Ovary (tissue), 9 donors: ENCODE measurements around the gene CGN. TPM values are rescaled to one million over a fixed set of nuclear protein-coding genes. Genes with fewer than 3 reads are reported as not detected.
"Not testable (repeated sequence)": the region's sequence is repeated elsewhere in the genome, so short reads cannot be mapped to it uniquely, and the experiment has no call there.

ENCODE experiments used
- DNase-seq, 5 donors: peaks; one replicate each; pipeline ENCODE4 v3.0.0-alpha.2; 2019 to 2020
- H3K27ac ChIP-seq, 2 donors: fragments of 200-600 bp; one replicate each; pipeline versions ENCODE4 v1.5.1 to v1.8.0; 2019 to 2022
- H3K27me3 ChIP-seq: fragments of 200-600 bp; one replicate; pipeline ENCODE4 v1.8.0; 2022
- H3K36me3 ChIP-seq: fragments of 200-600 bp; sonication (generic); one replicate; pipeline ENCODE4 v1.5.1; 2019
- H3K4me1 ChIP-seq: one replicate; pipeline ENCODE4 v1.8.1; 2013; ENCODE audit warnings: mild to moderate bottlenecking, moderate library complexity; ENCODE audit not compliant: insufficient read depth
- H3K4me3 ChIP-seq: fragments of 200-600 bp; sonication (generic); one replicate; pipeline ENCODE4 v1.5.1; 2017
- H3K9me3 ChIP-seq, 2 donors: fragments of 200-600 bp in 1 of 2; sonication (generic) in 1 of 2; one replicate each; pipeline versions ENCODE4 v1.5.1 to v1.8.1; 2013 to 2019; ENCODE audit warnings: mild to moderate bottlenecking in 1 of 2, moderate library complexity in 1 of 2
- CTCF ChIP-seq, 3 donors: fragments of 450-650 bp in 2 of 3; fragments of 200-600 bp in 1 of 3; IDR thresholded peaks; one replicate each; pipeline versions ENCODE4 v1.5.1 to v1.8.0; 2016 to 2022; ENCODE audit warnings: antibody characterized with exemption in 3 of 3, mild to moderate bottlenecking in 1 of 3
- EP300 ChIP-seq: sonication (generic); formaldehyde crosslinking; IDR thresholded peaks from one replicate; pipeline ENCODE4 v1.6.1; 2017; ENCODE audit warnings: antibody characterized with exemption
- POLR2A ChIP-seq: fragments of 450-650 bp; IDR thresholded peaks from one replicate; pipeline ENCODE4 v1.6.1; 2017; ENCODE audit warnings: antibody characterized with exemption, mild to moderate bottlenecking, moderate library complexity
- WGBS, 3 donors: extraction: QIAGEN DNeasy Blood & Tissue Kit in 1 of 3; methylation state at CpG; one replicate each; pipeline versions ENCODE4 v1.1.5 to v1.1.7; 2013 to 2017; 5-methylcytosine and 5-hydroxymethylcytosine counted together
- intact Hi-C, 4 donors: fragments of 100-400 bp; cut with DNase I; formaldehyde crosslinking; loops; one replicate each; pipeline versions ENCODE4 v1.11.0 to v1.15.1; 2022 to 2023
- polyA plus RNA-seq, 2 donors: library from polyadenylated mRNA; stranded (reverse); fragments of 200-250 nt in 1 of 2; fragments of 350-450 nt in 1 of 2; fragmentation: Illumina TruSeq in 1 of 2; extraction: RNeasy Lipid Tissue Mini Kit (QIAGEN cat#74804) in 1 of 2; gene quantifications; one replicate each; pipeline ENCODE4 v1.2.3, GENCODE V29; 2013 to 2014
- total RNA-seq, 7 donors: library from RNA; depleted of rRNA in 2 of 7; stranded (reverse); fragments of >200 nt in 2 of 7; fragmentation: NEBNext Ultra II Directional in 3 of 7; extraction: Animal tissue kit (Norgen Biotek cat#: 25700) in 3 of 7; gene quantifications; one replicate each; pipeline versions ENCODE4 v1.1.0 to v1.2.4, GENCODE V29; 2016 to 2023
- donor health status: DM: no; HTN: no; CAD: no; lungs with moderate emphysema.
- donor health status: DM: no; HTN: no; CAD: no.
- donor health status: Bipolar disorder and iron deficiency.
- donor health status: DM: yes; HTN: yes; CAD: no.
- donor health status: DM: no; HTN: no; CAD: no.
- donor health status: DM: yes; HTN: yes; CAD: no.

The CGN gene
- total and polyA plus RNA-seq, 9 donors = 1.0 to 26.8 (median 4.3) TPM

GRCh38 chr1:151518431-151518830, 7.2 kb downstream of the CGN start:
- 93 to 97% (median 97%) methylated on average over 12 of the region's 12 CpGs for WGBS, 3 donors
- Histone ChIP-seq H3K9me3 (no peaks in the 10 kb centered on the region), H3K27me3 (no peaks in the 10 kb centered on the region), H3K4me3 (no peak overlapping the region), H3K36me3 (no peaks in the 10 kb centered on the region), H3K4me1 (peaks cover 7% of the 10 kb centered on the region), H3K27ac (no peak overlapping the region)
- TF ChIP-seq EP300 (no peak), POLR2A (no peak), CTCF (IDR thresholded peaks at IDR 0.05) (no peak)
- intact Hi-C loops = no loop called here
- DNase-seq = no peak

- no peak for TF ChIP-seq CTCF (IDR thresholded peaks at IDR 0.05)
- no peak for TF ChIP-seq EP300
- TF ChIP-seq POLR2A = no peak
- Histone ChIP-seq H3K4me3 (no peak overlapping the region), H3K9me3 (no peaks in the 10 kb centered on the region), H3K4me1 (peaks cover 7% of the 10 kb centered on the region), H3K36me3 (no peaks in the 10 kb centered on the region), H3K27ac (no peak overlapping the region), H3K27me3 (no peaks in the 10 kb centered on the region)
- 96 to 97% (median 96%) methylated on average over 15 of the region's 15 CpGs for whole genome bisulfite sequencing, 3 donors
- intact Hi-C loops = no loop called here
- DNase-seq = no peak
Measured at GRCh38 chr1:151518936-151519335, 7.7 kb downstream of the CGN start.

GRCh38 chr1:151519667-151520066, 8.5 kb downstream of the CGN start:
- 64 to 71% (median 68%) methylated on average over 2 of the region's 2 CpGs for WGBS, 3 donors
- intact Hi-C loops = no loop called here
- Histone ChIP-seq H3K4me3 (no peak overlapping the region), H3K4me1 (peaks cover 7% of the 10 kb centered on the region), H3K9me3 (no peaks in the 10 kb centered on the region), H3K27me3 (no peaks in the 10 kb centered on the region), H3K36me3 (no peaks in the 10 kb centered on the region), H3K27ac (no peak overlapping the region)
- DNase-seq = no peak
- TF ChIP-seq POLR2A (no peak), EP300 (no peak), CTCF (IDR thresholded peaks at IDR 0.05) (no peak)

GRCh38 chr1:151520359-151520758, 9.2 kb downstream of the CGN start:
- Histone ChIP-seq H3K27ac (no peak overlapping the region), H3K27me3 (no peaks in the 10 kb centered on the region), H3K36me3 (no peaks in the 10 kb centered on the region), H3K4me1 (peaks cover 7% of the 10 kb centered on the region), H3K4me3 (no peak overlapping the region), H3K9me3 (no peaks in the 10 kb centered on the region)
- 62 to 84% (median 63%) methylated on average over 4 of the region's 4 CpGs for WGBS, 3 donors
- TF ChIP-seq EP300 (no peak), CTCF (IDR thresholded peaks at IDR 0.05) (no peak), POLR2A (no peak)
- DNase-seq = peak in 4 of 5 donors; percentile 44 to 67 (median 60)
- intact Hi-C loops = no loop called here

- H3K27ac ChIP-seq, DNase-seq, intact Hi-C loops, H3K4me3 ChIP-seq, H3K9me3 ChIP-seq, H3K36me3 ChIP-seq, H3K27me3 ChIP-seq, H3K4me1 ChIP-seq: not testable (repeated sequence)
- 93 to 96% (median 96%) methylated on average over 7 of the region's 7 CpGs for whole genome bisulfite sequencing, 3 donors
Measured at GRCh38 chr1:151522427-151522826, 11.2 kb downstream of the CGN start.
